OCI-M2 (cell line): ENCODE results near the gene GDPGP1.
A peak's percentile ranks its signal among the peaks of the same experiment; 100 is the strongest.
"Not testable (repeated sequence)": the region's sequence is repeated elsewhere in the genome, so short reads cannot be mapped to it uniquely, and the experiment has no call there.

ENCODE experiments used
- DNase-seq: peaks from one replicate; lab custom pipeline; 2025; ENCODE audit not compliant: unreplicated experiment; lab: John Stamatoyannopoulos, UW

Gene GDPGP1

GRCh38 chr15:90259524-90259923, 25.5 kb downstream of the GDPGP1 start:
- DNase-seq: no peak

GRCh38 chr15:90260731-90261130, 26.7 kb downstream of the GDPGP1 start:
- not testable (repeated sequence) for DNase-seq

- DNase-seq: no peak
Measured at GRCh38 chr15:90261811-90262210, 27.8 kb downstream of the GDPGP1 start.

- no peak for DNase-seq
Measured at GRCh38 chr15:90262426-90262825, 28.4 kb downstream of the GDPGP1 start.

- no peak for DNase-seq
Measured at GRCh38 chr15:90264671-90265070, 30.7 kb downstream of the GDPGP1 start.

GRCh38 chr15:90265271-90266060, 31.5 kb downstream of the GDPGP1 start, which contains the start of gene NGRN:
NGRN (plus strand) TSS chr15:90265672; CDS start chr15:90265713, 41 bp downstream.
- DNase-seq: peak; percentile 79

- DNase-seq: no peak
Measured at GRCh38 chr15:90266061-90266431, 32.0 kb downstream of the GDPGP1 start.

- DNase-seq: no peak
Measured at GRCh38 chr15:90266485-90266884, 32.5 kb downstream of the GDPGP1 start.

- DNase-seq: no peak
Measured at GRCh38 chr15:90268415-90268814, 34.4 kb downstream of the GDPGP1 start.

- no peak for DNase-seq
Measured at GRCh38 chr15:90270502-90271150, 36.6 kb downstream of the GDPGP1 start.

GRCh38 chr15:90271459-90272166, 37.6 kb downstream of the GDPGP1 start:
- no peak for DNase-seq

GRCh38 chr15:90278467-90278866, 44.5 kb downstream of the GDPGP1 start:
- not testable (repeated sequence) for DNase-seq

GRCh38 chr15:90280743-90281142, 46.7 kb downstream of the GDPGP1 start:
- not testable (repeated sequence) for DNase-seq

GRCh38 chr15:90281637-90282036, 47.6 kb downstream of the GDPGP1 start:
- not testable (repeated sequence) for DNase-seq

- no peak for DNase-seq
Measured at GRCh38 chr15:90286678-90287077, 52.7 kb downstream of the GDPGP1 start.

GRCh38 chr15:90287101-90287500, 53.1 kb downstream of the GDPGP1 start:
- no peak for DNase-seq

- no peak for DNase-seq
Measured at GRCh38 chr15:90287946-90288345, 53.9 kb downstream of the GDPGP1 start.

- no peak for DNase-seq
Measured at GRCh38 chr15:90291679-90292356, 57.8 kb downstream of the GDPGP1 start.

GRCh38 chr15:90293040-90293810, 59.2 kb downstream of the GDPGP1 start:
- not testable (repeated sequence) for DNase-seq

- DNase-seq: no peak
Measured at GRCh38 chr15:90294159-90294558, 60.1 kb downstream of the GDPGP1 start.
